ENCODE data around the gene TRAF5.
"Not testable (repeated sequence)": the region's sequence is repeated elsewhere in the genome, so short reads cannot be mapped to it uniquely, and the experiment has no call there.

Gene TRAF5, protein sequence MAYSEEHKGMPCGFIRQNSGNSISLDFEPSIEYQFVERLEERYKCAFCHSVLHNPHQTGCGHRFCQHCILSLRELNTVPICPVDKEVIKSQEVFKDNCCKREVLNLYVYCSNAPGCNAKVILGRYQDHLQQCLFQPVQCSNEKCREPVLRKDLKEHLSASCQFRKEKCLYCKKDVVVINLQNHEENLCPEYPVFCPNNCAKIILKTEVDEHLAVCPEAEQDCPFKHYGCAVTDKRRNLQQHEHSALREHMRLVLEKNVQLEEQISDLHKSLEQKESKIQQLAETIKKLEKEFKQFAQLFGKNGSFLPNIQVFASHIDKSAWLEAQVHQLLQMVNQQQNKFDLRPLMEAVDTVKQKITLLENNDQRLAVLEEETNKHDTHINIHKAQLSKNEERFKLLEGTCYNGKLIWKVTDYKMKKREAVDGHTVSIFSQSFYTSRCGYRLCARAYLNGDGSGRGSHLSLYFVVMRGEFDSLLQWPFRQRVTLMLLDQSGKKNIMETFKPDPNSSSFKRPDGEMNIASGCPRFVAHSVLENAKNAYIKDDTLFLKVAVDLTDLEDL

DNA sequence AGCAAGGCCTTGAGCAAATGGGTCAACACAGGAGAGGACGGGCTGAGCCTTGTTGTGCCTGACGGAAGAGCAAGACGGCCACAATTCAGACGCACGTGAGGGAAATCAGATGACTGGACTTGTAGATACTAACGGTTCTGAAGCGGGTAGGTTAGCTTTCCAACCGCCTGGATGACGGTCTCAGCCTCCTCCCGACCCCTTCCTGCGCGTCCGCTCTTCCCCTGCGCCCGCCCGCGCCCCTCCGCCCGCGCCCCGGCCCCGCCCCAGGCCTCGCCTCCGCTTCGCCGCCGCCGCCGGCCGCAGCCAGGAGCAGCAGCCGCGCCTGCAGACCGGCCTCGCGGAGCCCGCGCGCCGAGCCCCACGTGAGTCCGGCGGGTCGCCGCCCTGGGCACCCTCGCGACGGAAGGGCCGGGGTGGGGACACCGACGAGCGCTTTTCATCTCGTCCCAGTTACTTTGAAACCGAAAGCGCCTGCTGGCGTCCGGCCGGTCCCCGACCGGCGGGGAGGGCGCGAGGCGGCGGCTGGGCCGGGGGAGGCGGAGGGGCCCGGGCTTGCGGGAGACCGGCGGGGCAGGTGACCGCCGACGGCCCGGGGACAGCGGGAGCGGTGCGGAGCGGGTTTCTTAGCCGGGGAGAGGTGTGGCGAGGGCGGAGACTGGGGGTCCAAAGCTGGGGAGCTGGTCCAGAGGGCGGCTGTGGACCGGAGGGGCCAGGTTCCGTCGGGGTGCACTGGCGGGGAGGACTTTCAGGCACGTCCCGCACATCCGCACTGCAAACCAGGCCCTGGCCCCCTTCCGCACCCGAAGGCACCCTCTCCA, at the start of gene TRAF5:
TSS of gene TRAF5 (plus strand) at position 306 of the 818 bp plus-strand sequence. CDS start 26,407 bp downstream, outside the sequence.
- no peak for DNase-seq

DNA sequence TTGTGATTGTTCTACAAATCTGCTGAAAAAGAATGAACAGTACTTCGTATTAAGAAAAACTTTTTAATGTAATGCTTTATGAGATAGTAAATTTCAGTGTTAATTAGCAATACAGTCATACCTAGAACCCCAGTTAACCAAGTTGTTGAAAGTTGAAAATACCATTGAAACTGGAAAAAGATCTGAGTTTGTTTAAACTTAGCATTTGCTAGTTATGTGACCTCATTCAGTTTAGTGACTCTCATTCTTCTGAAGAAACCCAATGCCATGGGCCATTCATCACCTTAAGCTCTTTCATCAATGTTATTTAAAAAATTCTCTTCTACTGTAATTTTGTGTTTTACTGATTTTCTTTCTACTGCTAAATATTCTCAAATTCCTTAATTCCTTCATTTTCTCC, 47.3 kb upstream of the TRAF5 start:
- no peak for DNase-seq

DNA sequence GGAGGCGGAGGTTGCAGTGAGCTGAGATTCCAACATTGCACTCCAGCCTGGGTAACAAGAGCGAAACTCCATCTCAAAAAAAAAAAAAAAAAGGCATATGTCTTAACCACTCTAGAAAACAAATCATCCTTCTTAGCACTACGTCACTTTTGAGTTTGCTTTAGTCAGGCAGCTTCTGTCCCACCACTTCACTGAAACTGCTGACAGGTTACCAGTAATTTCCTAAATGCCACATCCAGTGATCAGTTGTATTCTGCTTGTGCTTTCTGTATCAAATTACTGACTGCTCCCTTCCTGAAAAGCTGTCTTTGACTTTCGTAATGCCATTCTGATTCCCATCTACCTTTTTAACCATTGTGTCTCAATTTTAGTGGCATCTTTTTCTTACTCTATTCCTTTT, 45.7 kb upstream of the TRAF5 start:
- DNase-seq = no peak

DNA sequence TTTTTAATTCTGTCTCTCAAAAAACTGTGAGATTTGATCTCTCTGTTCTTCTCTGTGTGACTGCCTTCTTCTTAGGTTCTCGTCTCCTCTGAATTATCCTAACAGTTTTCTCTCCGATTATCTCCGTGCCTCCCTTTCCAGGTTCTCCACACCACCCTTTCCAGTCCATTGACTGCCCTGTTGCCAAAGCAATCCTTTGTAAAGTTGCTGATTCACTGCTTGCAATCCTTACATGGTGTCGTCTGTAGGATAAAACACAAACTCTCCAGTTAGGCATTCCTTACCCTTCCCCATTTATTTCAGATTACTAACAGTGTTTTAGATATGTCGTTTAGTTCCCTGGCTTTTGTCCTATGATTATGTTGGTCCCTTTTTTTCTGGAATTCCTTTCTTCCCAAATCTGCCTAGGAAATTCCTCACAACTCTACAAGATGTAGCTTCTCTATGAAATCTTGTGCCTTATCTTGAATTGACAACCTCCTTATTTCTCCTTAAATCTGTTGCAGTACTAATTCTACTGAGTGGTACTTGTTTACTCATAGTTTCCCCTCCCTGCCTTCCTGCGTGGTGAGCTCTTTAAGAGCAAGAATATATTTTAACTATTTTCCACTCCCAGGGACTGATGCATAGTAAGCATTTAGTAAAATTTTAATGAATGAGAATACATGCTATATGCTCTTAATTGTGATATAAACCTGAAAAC, 45.2 kb upstream of the TRAF5 start:
- no peak for DNase-seq

DNA sequence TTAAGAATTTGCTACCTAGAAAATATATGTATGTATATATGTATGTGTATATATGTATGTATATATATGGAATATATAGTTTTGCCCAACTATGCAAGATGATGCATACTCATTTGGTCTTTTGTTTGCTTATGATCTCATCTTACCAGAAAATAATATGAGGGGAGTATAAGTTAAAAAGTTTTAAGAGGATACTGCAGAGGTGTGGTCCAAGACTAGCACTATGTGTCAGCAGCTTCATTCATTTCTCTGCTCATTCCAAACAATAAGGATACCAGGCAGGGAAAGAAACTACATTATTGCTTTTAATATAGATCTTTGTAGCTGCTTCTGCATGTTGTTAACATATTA, 44.6 kb upstream of the TRAF5 start:
- DNase-seq = no peak

DNA sequence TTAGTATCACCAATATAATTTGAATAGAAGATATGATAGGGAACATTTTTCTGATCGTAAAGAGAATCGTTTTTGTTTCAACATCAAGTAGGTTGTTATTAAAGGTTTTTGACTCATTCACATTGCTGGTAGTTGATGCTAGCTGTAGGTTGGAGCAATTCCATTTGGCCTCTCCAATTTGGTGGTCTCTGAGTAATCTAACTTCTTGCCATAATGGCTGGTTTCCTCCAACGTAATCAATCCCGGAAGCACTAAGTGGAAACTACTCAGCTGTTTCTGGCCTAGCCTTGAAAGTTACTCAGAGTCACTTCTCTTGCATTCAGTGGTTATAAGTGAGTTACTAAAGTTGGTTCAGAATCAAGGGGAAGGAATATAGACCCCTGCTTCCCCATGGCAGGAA, 41.4 kb upstream of the TRAF5 start:
- DNase-seq = no peak

DNA sequence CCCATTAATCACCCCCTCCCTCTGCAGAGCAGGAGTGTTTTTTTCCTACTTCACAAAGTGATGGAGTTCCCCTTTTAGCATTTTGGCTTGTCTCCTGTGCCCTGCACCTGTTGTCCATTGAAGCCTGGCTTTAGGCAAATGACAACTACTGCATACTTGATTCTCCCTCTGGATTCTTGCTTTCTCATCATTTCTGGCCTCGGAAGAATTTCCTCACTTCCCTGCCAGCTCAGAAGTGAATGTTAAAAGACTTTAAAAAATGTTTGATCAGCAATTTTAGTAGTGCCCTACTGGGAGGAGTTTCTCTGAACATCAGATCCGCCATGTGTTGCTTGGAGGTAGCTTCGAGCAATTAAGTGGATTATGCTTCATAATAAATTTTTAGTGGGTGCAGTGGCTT, 39.4 kb upstream of the TRAF5 start:
- no peak for DNase-seq

DNA sequence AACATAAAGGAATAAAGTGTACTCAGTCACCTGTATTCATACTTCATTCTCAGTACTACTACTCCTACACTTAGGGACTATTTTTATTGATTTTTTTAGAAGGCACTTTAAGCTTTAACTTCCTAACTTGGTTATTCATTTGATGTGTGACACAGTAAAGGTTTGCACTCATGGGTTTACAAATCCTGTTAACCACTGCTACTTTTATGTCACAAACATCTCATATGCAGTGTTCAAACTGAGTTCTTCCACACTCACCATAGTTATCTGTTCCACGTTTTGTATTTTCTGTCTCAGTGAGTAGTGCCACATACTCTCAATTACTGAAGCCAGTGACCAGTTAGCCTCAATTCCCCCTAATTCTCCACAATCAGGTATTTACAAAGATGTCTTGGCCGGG, 34.2 kb upstream of the TRAF5 start:
- no peak for DNase-seq

DNA sequence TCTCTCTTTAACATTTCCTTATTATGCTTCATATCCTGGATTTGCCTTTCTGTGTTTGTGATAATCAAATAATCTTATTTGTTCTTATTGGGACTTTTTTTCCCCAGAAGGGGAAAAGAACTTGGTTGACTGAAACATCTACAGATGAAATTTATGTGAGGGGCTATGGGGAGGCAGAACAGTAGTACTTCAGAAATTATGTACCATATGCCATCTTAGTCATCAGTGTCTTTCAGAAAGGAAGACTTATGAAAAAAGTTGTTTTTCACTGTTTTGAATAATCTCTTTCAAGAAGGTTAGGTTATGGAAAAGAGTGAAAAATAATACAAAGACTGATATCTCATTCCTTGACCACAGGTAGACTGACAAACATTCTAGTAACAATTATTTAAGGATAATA, 30.2 kb upstream of the TRAF5 start:
- no peak for DNase-seq

DNA sequence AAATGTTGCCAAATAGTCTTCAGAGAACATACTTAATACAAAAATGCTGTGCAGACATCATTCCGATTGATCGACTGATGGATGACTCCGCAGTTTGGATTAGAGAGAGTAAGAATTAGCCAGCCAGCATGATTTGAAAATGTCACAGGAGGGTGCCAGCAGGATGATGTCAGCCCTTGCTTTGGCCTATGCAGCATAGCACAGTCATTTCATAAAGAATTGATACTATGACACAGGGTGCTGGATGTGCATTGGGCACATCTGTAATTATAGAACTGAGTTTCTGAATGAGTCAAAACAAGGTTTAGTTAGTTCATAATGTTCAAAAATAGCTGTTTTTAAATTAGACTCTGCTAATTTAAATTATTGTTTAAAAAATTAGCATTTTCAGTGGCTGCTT, 21.6 kb upstream of the TRAF5 start:
- DNase-seq = no peak

DNA sequence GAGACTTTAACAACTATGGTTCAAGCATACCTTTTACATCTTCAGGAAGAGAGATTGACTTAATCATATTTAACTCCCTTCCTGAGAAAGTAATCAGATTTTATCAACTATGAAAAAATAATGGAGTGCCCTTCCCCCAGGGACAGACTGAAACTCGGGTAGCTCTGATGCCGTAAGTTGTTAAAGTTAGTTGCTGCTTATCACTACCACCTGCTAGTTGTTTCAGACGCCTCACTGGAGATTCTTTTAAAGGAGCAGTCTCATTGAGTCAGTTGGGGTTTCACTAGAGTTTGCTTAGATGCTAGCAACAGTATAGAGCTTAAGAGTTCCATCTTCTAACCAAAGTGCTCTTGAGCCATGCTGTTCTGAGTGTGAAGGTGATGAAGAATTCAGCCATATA, 17.0 kb upstream of the TRAF5 start:
- DNase-seq = no peak

DNA sequence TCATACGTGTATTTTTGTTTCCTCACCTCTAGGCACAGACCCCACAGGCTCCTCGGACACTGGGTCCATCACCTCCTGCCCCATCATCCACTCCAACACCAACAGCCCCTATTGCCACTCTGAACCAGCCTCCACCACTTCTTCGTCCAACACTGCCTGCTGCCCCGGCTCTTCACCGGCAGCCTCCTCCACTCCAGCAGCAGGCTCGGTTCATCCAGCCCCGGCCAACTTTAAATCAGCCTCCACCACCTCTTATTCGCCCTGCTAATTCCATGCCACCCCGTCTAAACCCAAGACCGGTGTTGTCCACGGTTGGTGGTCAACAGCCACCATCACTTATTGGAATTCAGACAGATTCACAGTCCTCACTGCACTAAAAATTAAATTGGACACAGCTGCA, 13.2 kb upstream of the TRAF5 start:
- DNase-seq = no peak

DNA sequence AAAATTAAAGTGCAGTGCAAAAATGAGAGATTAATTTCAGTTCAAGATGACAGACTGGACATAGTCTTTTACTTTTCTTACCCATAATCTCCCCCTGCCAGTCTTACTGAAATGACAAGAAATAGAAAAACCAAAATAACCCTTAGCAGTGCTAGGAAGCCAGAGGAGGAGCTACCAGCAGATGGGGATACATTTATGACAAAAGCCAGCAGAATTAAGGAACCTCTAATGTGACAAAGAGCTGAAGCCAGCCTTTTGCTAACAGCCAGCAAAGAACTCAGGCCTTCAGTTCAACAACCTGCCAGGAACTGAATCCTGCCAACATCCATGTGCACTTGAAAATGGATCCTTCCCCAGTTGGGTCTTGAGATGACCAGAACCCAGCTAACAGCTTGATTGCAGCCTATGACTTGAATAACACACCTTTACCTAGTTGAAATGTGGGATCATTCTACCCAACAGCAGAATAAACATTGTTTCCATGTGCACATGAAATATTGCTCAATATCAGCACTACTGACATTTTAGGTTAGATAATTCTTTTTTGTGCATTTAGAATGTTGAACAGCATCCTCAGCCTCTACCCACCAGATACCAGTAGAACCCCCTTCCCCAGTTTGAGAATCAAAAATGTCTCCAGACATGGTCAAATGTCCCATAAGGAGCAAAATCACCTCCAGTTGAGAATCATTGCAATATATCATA, 7.9 kb upstream of the TRAF5 start:
- DNase-seq = no peak

DNA sequence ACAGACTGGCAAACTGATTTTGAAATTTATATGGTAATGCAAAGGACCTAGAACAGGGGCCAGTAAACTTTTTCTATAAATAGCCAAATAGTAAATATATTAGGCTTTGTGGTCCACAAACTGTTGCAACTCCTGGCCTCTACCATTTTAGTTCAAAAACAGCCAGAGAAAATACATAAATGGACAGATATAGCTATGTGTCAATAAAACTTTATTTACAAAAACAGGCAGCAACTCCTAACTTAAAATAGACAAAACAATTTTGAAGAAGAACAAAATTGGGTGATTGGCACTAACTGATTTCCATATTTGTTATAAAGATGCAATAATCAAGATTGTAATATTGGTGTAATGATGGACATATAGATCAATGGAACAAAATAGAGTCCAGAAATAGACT, 6.7 kb upstream of the TRAF5 start:
- no peak for DNase-seq

DNA sequence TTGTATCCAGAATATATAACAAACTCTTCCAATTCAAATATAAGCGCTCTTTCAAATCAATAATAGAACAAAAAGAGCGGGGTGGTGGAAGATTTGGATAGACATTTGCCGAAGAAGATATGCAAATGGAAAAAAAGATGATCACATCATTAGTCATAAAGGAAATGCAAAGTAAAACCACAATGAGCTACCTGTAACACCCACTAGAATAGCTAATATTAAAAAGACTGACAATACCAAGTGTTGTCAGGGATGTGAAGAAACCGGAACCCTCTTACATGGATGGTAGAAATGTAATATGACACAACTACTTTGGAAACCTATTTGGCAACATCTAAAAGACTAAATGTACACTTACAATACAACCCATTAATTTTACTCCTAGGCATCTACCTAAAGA, 5.7 kb upstream of the TRAF5 start:
- DNase-seq = no peak

DNA sequence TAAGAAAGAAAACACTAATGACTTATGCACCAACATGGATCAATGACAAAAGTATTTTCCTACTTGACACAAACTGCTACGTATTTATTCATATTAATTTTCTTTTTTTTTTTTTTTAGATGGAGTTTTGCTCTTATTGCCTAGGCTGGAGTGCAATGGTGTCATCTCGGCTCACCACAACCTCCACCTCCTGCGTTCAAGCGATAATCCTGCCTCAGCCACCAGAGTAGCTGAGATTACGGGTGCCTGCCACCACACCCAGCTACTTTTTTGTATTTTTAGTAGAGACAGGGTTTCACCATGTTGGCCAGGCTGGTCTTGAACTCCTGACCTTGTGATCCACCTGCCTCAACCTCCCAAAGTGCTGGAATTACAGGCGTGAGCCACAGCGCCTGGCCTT, 5.0 kb upstream of the TRAF5 start:
- not testable (repeated sequence) for DNase-seq

DNA sequence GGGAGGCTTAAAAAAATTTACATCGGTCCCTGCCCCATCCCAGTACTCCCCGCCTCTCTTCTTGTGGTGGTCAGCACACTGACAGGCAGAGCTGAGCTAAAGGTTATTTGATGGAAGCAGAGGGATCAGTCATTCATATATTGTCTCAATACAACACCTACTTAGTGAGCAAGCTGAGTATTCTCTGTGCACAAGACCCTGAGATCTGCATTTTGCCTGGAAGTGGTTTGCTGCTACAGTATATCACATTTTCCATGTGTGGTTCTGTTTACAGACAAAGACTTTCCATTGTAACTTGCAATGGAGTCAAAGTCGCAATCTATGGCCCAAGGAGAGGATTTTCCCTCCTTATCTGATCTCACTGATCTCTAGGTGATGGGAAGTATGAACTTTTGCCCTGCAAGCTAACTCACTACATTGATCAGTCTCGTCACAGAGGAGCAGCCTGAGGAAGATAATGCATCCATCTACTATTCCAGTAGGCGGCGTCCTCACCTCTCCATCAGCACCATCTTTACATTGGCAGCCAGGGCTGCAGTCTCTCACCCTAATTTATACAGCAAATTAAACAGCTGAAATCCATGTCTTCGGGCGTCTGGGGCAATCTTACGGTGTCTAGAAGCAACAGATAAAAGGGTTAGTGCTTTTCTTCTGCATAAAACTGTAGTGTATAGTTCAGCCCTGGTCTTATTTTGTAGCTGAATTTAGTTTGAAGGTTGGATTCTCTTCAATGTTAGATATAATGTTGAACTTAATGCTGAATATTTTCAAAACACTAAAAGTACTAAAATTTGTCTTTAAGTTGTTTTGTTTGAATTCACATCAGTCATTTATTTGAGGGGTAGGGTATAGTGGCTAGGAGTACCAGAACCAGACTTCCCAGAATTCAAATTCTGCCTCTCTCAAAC, 3.2 kb upstream of the TRAF5 start:
- DNase-seq = peak; percentile 23

DNA sequence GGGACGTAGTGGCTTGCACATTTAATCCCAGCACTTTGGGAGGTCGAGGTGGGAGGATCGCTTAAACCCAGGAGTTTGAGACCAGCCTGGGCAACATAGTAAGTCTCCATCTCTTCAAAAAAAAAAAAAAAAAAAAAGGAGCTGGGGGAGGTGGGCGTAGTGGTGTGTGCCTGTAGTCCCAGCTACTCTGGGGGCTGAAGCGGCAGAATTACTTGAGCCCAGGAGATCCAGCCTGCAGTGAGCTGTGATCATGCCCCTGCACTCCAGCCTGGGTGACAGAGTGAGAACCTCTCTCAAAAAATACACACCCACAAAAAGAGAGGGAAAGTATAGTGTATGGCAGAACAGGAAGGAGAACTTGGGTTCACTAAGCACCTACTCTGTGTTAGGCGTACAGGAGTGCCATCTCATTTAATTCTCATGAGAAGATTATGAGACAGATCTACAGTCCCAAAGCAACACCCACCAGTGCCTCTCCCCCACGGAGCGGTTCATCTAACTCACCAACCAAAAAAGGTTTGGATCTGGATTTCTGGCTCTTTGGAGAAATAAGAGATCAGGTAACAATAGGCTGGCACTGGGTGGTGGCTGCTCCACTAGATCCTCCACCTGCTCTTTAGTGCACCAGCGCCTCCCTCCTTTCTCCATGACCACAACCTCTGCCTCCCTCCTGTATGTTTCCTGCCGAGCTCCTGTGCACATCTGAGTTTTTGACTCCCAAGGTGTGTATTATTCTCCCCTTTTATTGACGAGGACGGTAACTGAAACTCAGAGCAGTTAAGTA, 1.4 kb upstream of the TRAF5 start:
- DNase-seq = no peak

DNA sequence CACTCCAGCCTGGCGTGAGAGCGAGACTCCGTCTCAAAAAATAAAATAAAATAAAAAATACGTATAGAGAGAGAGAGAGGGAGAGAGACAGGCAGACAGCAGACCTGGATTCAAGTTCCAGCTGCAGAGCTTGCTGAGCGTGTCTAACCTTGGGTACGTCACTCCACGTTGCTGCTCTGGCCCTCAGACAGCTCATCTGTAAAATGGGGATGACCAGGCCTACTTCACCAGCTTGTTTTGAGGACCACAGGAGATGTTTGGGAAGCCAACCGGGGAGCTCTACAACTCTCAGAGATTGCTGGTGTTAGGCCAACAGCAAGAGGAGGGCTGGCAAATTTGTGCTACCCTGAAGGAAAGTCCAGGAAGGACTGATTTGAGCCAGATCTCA, 499 bp upstream of the TRAF5 start:
- DNase-seq = no peak

DNA sequence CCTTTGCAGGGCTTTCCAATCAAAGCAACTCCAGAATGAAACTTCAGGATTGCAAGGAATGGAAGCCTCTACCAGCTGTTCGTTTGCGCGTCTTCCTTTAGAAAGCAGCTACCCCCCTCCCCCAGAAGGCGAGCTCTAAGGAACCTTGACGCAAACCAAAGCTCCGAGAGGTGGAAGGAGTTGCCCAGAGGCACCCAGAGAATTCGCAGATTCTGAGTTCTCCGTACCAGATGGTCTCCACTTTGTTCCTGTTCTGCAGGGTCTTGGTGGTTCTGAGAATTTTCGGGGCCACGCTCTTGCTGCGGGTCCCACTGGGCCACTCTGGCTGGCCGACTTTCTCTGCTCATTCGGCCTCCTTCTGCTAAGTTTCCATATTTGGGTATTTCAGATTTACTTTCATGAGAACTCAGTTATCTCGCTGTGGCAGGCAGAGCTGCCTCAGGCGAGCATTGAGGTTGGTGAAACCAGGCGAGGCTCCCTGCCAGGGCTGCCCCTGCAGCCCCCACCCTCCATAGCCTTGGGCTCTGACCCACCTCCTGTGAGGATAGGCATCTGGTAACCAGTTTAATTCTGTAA, 801 bp downstream of the TRAF5 start:
- no peak for DNase-seq

Data from NCI-H524 treated with DMSO at 0.1 percent for 48 hours (cell line).